ENCODE results near the gene ZNF837. TPM values are rescaled to one million over a fixed set of nuclear protein-coding genes. Genes with fewer than 3 reads are reported as not detected.

The ZNF837 gene
- total RNA-seq, 1 donor, result 4.7 TPM

DNA sequence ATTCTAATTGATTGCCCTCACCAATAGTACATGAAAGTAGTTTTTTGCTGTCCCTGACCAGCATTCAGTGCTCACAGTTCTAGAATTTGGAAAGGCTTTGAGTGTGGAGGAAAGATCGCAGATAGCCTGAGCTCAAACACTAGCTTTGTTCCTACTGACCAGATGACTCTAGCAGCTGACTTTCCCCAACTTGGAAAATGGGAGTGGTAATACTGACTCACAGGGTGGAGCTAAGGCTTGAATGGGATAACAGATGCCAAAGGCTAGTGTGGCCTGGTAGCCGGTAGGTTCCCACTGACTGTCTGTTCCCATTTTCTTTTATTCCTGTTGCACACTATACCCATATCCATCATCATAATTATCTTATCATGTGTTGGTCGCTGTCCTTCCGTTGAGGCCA lies 50.4 kb downstream of the ZNF837 start:
- Histone ChIP-seq H2AFZ (ENCODE audit: low read length) (no peak overlapping the region), H3K4me2 (ENCODE audit: insufficient read depth, low read length) (peak overlapping the region; percentile 31), H3K36me3 (ENCODE audit: insufficient read depth, low read length) (no peaks in the 10 kb centered on the region), H4K20me1 (ENCODE audit: insufficient read depth, low read length) (peaks cover 5% of the 10 kb centered on the region), H3K79me2 (ENCODE audit: insufficient read depth, low read length) (peaks cover 31% of the 10 kb centered on the region), H3K4me3 (ENCODE audit: insufficient read depth, low read length) (no peak overlapping the region), H3K9me3 (ENCODE audit: low read depth, low read length) (no peaks in the 10 kb centered on the region), H3K27me3 (ENCODE audit: insufficient read depth, low read length) (no peaks in the 10 kb centered on the region), H3K4me1 (ENCODE audit: insufficient read depth, low read length) (peaks cover 17% of the 10 kb centered on the region), H3K27ac (ENCODE audit: low read depth, low read length) (peak overlapping the region; percentile 27)
- TF ChIP-seq, protein P1, sequence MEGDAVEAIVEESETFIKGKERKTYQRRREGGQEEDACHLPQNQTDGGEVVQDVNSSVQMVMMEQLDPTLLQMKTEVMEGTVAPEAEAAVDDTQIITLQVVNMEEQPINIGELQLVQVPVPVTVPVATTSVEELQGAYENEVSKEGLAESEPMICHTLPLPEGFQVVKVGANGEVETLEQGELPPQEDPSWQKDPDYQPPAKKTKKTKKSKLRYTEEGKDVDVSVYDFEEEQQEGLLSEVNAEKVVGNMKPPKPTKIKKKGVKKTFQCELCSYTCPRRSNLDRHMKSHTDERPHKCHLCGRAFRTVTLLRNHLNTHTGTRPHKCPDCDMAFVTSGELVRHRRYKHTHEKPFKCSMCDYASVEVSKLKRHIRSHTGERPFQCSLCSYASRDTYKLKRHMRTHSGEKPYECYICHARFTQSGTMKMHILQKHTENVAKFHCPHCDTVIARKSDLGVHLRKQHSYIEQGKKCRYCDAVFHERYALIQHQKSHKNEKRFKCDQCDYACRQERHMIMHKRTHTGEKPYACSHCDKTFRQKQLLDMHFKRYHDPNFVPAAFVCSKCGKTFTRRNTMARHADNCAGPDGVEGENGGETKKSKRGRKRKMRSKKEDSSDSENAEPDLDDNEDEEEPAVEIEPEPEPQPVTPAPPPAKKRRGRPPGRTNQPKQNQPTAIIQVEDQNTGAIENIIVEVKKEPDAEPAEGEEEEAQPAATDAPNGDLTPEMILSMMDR (IDR thresholded peaks at IDR 0.05; ENCODE audit: extremely low read depth, low read depth, low read length), result no peak
- peak; percentile 96 for DNase-seq (ENCODE audit: insufficient read length, low spot score, missing footprints)

DNA sequence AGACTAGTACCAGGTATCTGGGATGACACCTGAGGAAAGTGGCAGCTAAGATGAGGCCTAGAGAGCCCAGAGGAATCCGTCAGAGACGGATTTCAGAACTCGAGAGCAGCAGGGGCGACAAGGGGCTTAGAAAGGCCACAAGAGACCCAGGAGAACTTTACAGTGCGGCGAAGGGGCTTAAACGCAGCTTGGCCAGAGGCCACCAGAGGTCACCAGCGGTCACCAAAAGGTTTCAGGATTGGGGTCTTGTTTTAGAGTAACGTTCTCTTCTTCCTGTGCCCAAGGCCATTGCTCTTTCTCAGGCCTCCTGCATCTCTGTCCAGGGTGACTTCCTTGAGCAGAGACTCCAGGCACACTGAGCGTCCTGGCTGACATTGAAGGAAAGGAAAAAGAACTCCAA lies 51.8 kb downstream of the ZNF837 start:
- H3K27ac ChIP-seq (ENCODE audit: low read depth, low read length), result no peak overlapping the region
- no peaks in the 10 kb centered on the region for H3K9me3 ChIP-seq (ENCODE audit: low read depth, low read length)
- no peak for DNase-seq (ENCODE audit: insufficient read length, low spot score, missing footprints)
- peaks cover 45% of the 10 kb centered on the region for H3K79me2 ChIP-seq (ENCODE audit: insufficient read depth, low read length)
- H3K4me1 ChIP-seq (ENCODE audit: insufficient read depth, low read length), result peaks cover 20% of the 10 kb centered on the region
- peaks cover 7% of the 10 kb centered on the region for H4K20me1 ChIP-seq (ENCODE audit: insufficient read depth, low read length)
- H3K27me3 ChIP-seq (ENCODE audit: insufficient read depth, low read length), result no peaks in the 10 kb centered on the region
- no peak overlapping the region for H3K4me2 ChIP-seq (ENCODE audit: insufficient read depth, low read length)
- no peaks in the 10 kb centered on the region for H3K36me3 ChIP-seq (ENCODE audit: insufficient read depth, low read length)
- TF ChIP-seq, protein P1 (IDR thresholded peaks at IDR 0.05; ENCODE audit: extremely low read depth, low read depth, low read length), result no peak
- H3K4me3 ChIP-seq (ENCODE audit: insufficient read depth, low read length), result no peak overlapping the region
- no peak overlapping the region for H2AFZ ChIP-seq (ENCODE audit: low read length)

DNA sequence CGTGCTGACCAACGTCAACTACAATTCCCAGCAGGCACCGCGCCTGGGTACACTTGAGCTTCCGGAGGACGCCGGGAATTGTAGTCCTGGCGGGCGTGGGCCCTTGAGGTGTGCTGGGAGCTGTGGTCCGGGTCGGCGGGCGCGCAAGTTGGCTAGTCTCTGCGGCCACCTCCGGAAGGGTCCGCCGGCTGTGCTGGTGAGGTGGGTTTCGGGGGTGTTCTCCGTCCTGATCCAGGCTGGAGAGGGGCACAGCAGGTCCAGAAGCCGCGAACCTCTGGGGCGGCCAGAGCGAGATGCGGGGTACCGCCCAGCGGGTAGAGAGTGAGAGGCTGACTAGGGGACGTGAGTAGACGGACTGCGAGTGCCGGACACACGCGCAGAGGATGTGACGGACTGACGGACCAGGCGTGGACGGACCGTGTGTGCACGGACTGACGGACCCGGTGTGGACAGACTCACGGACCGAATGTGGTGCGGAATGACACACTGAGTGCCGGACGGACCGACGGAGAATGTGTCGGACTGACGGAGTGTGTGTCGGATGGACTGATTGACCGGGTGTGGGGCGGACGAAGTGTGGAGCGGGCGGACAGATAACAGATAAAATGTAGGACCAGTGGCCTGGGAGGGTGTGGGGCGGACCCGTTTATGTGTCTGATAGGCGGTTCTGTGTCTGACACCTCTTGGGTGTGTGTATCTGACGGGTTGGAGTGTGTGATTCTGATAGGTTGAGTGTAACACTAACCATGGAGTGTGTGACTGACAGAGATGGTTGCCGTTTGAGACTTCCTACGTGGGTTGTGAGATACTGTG lies 53.7 kb downstream of the ZNF837 start, which contains the start of gene ZSCAN22:
ZSCAN22 (plus strand) TSS at position 81 of the 813 bp plus-strand sequence. CDS start 7,809 bp downstream, outside the sequence.
- TF ChIP-seq, protein P1 (IDR thresholded peaks at IDR 0.05; ENCODE audit: extremely low read depth, low read depth, low read length), result no peak
- H4K20me1 ChIP-seq (ENCODE audit: insufficient read depth, low read length), result peaks cover 7% of the 10 kb centered on the region
- H3K36me3 ChIP-seq (ENCODE audit: insufficient read depth, low read length), result no peaks in the 10 kb centered on the region
- H3K4me3 ChIP-seq (ENCODE audit: insufficient read depth, low read length), result peak within 1 kb of the TSS; percentile 91
- H3K4me2 ChIP-seq (ENCODE audit: insufficient read depth, low read length), result peak within 1 kb of the TSS; percentile 82
- peak within 1 kb of the TSS; percentile 88 for H3K27ac ChIP-seq (ENCODE audit: low read depth, low read length)
- H3K4me1 ChIP-seq (ENCODE audit: insufficient read depth, low read length), result peaks cover 20% of the 10 kb centered on the region
- peak; percentile 98 for DNase-seq (ENCODE audit: insufficient read length, low spot score, missing footprints)
- H2AFZ ChIP-seq (ENCODE audit: low read length), result peak within 1 kb of the TSS; percentile 98
- no peaks in the 10 kb centered on the region for H3K9me3 ChIP-seq (ENCODE audit: low read depth, low read length)
- peaks cover 47% of the 10 kb centered on the region for H3K79me2 ChIP-seq (ENCODE audit: insufficient read depth, low read length)
- H3K27me3 ChIP-seq (ENCODE audit: insufficient read depth, low read length), result no peaks in the 10 kb centered on the region

DNA sequence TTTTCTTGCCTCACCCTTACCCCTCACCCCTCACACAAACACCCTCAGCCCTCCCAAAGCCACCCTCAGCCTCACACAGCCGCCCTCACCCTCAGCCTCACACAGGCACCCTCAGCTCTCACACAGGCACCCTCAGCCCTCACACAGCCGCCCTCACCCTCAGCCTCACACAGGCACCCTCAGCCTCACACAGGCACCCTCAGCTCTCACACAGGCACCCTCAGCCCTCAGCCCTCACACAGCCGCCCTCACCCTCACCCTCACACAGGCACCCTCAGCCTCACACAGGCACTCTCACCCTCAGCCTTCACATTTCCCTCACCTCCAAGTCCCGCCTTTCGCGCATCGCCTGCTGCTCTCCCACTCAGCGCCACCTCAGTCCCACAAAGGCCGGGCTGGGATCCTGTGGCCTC lies 54.3 kb downstream of the ZNF837 start:
- peak overlapping the region; percentile 88 for H3K27ac ChIP-seq (ENCODE audit: low read depth, low read length)
- H4K20me1 ChIP-seq (ENCODE audit: insufficient read depth, low read length), result peaks cover 7% of the 10 kb centered on the region
- H3K4me3 ChIP-seq (ENCODE audit: insufficient read depth, low read length), result peak overlapping the region; percentile 91
- peak overlapping the region; percentile 98 for H2AFZ ChIP-seq (ENCODE audit: low read length)
- peaks cover 20% of the 10 kb centered on the region for H3K4me1 ChIP-seq (ENCODE audit: insufficient read depth, low read length)
- no peak for DNase-seq (ENCODE audit: insufficient read length, low spot score, missing footprints)
- no peaks in the 10 kb centered on the region for H3K36me3 ChIP-seq (ENCODE audit: insufficient read depth, low read length)
- H3K9me3 ChIP-seq (ENCODE audit: low read depth, low read length), result no peaks in the 10 kb centered on the region
- TF ChIP-seq, protein P1 (IDR thresholded peaks at IDR 0.05; ENCODE audit: extremely low read depth, low read depth, low read length), result no peak
- peaks cover 47% of the 10 kb centered on the region for H3K79me2 ChIP-seq (ENCODE audit: insufficient read depth, low read length)
- peak overlapping the region; percentile 82 for H3K4me2 ChIP-seq (ENCODE audit: insufficient read depth, low read length)
- no peaks in the 10 kb centered on the region for H3K27me3 ChIP-seq (ENCODE audit: insufficient read depth, low read length)
